Measurements from ENCODE around the gene SPATA9. TPM values are rescaled to one million over a fixed set of nuclear protein-coding genes. Genes with fewer than 3 reads are reported as not detected.

SPATA9 gene
- total RNA-seq, 1 experiment from 2014 or later: 0.15 TPM

- TF ChIP-seq POLR2AphosphoS5 (IDR thresholded peaks at IDR 0.05; ENCODE audit: low read depth, low read length) (no peak), SIN3A (IDR thresholded peaks at IDR 0.05; ENCODE audit: borderline replicate concordance, insufficient read depth, low read depth, low read length) (no peak), REST (IDR thresholded peaks at IDR 0.05; ENCODE audit: insufficient read depth in 1 of 2, low read depth in 2 of 2, low read length in 1 of 2) (no peak), CTCF (IDR thresholded peaks at IDR 0.05) (no peak), TCF7L2 (IDR thresholded peaks at IDR 0.05; ENCODE audit: low read depth, low read length) (no peak)
- ChIA-PET POLR2A (no interaction called here), CTCF (no interaction called here)
- H3K4me1 ChIP-seq (ENCODE audit: control insufficient read depth, insufficient read depth, low read length): no peaks in the 10 kb centered on the region
- no peaks in the 10 kb centered on the region for H3K9me3 ChIP-seq (ENCODE audit: control insufficient read depth, insufficient read depth, low read depth, low read length)
- in situ Hi-C loops (cut with HindIII; ENCODE audit: low pct_unique_long_range_greater_than_20kb, low sequenced_read_pairs): no loop called here
- DNase-seq (ENCODE audit: low read depth, low spot score) (no peak), ATAC-seq (no peak)
- H3K4me3 ChIP-seq (ENCODE audit: low read depth in 2 of 2, low read length in 2 of 2): no peak overlapping the region
- BruUV-seq (replicated peaks): no TSS peak
- no peak overlapping the region for H3K27ac ChIP-seq (ENCODE audit: low read length)
- H3K27me3 ChIP-seq (ENCODE audit: control insufficient read depth, insufficient read depth, low read length): no peaks in the 10 kb centered on the region
- no peaks in the 10 kb centered on the region for H3K36me3 ChIP-seq (ENCODE audit: control insufficient read depth, insufficient read depth, low read length)
- intact Hi-C loops (cut with micrococcal nuclease; ENCODE audit: unreplicated experiment): no loop called here
Measured at GRCh38 chr5:95689680-95690079, 6.9 kb upstream of the SPATA9 start.

GRCh38 chr5:95686651-95687050 lies 3.9 kb upstream of the SPATA9 start:
- H3K9me3 ChIP-seq (ENCODE audit: control insufficient read depth, insufficient read depth, low read depth, low read length): no peaks in the 10 kb centered on the region
- POLR2A ChIA-PET: no interaction called here
- in situ Hi-C loops (cut with HindIII; ENCODE audit: low pct_unique_long_range_greater_than_20kb, low sequenced_read_pairs): no loop called here
- BruUV-seq (replicated peaks): no TSS peak
- no peaks in the 10 kb centered on the region for H3K36me3 ChIP-seq (ENCODE audit: control insufficient read depth, insufficient read depth, low read length)
- ATAC-seq (no peak), DNase-seq (ENCODE audit: low read depth, low spot score) (no peak)
- H3K4me1 ChIP-seq (ENCODE audit: control insufficient read depth, insufficient read depth, low read length): no peaks in the 10 kb centered on the region
- H3K27me3 ChIP-seq (ENCODE audit: control insufficient read depth, insufficient read depth, low read length): no peaks in the 10 kb centered on the region
- intact Hi-C loops (cut with micrococcal nuclease; ENCODE audit: unreplicated experiment): no loop called here
- TF ChIP-seq TCF7L2 (IDR thresholded peaks at IDR 0.05; ENCODE audit: low read depth, low read length) (no peak), POLR2AphosphoS5 (IDR thresholded peaks at IDR 0.05; ENCODE audit: low read depth, low read length) (no peak), REST (IDR thresholded peaks at IDR 0.05; ENCODE audit: insufficient read depth in 1 of 2, low read depth in 2 of 2, low read length in 1 of 2) (no peak), SIN3A (IDR thresholded peaks at IDR 0.05; ENCODE audit: borderline replicate concordance, insufficient read depth, low read depth, low read length) (no peak), CTCF (IDR thresholded peaks at IDR 0.05) (no peak)
- H3K4me3 ChIP-seq (ENCODE audit: low read depth in 2 of 2, low read length in 2 of 2): no peak overlapping the region
- H3K27ac ChIP-seq (ENCODE audit: low read length): no peak overlapping the region
- CTCF ChIA-PET: no interaction called here
